Ovary (tissue), 9 donors: ENCODE results near the gene TMEM79. TPM values are rescaled to one million over a fixed set of nuclear protein-coding genes. Genes with fewer than 3 reads are reported as not detected.

Source experiments
- DNase-seq, 5 donors: peaks; one replicate each; pipeline ENCODE4 v3.0.0-alpha.2; 2019 to 2020
- H3K27ac ChIP-seq, 2 donors: fragments of 200-600 bp; one replicate each; pipeline versions ENCODE4 v1.5.1 to v1.8.0; 2019 to 2022
- H3K27me3 ChIP-seq: fragments of 200-600 bp; one replicate; pipeline ENCODE4 v1.8.0; 2022
- H3K36me3 ChIP-seq: fragments of 200-600 bp; sonication (generic); one replicate; pipeline ENCODE4 v1.5.1; 2019
- H3K4me1 ChIP-seq: one replicate; pipeline ENCODE4 v1.8.1; 2013; ENCODE audit warnings: mild to moderate bottlenecking, moderate library complexity; ENCODE audit not compliant: insufficient read depth
- H3K4me3 ChIP-seq: fragments of 200-600 bp; sonication (generic); one replicate; pipeline ENCODE4 v1.5.1; 2017
- H3K9me3 ChIP-seq, 2 donors: fragments of 200-600 bp in 1 of 2; sonication (generic) in 1 of 2; one replicate each; pipeline versions ENCODE4 v1.5.1 to v1.8.1; 2013 to 2019; ENCODE audit warnings: mild to moderate bottlenecking in 1 of 2, moderate library complexity in 1 of 2
- EP300 ChIP-seq: sonication (generic); formaldehyde crosslinking; IDR thresholded peaks from one replicate; pipeline ENCODE4 v1.6.1; 2017; ENCODE audit warnings: antibody characterized with exemption
- POLR2A ChIP-seq: fragments of 450-650 bp; IDR thresholded peaks from one replicate; pipeline ENCODE4 v1.6.1; 2017; ENCODE audit warnings: antibody characterized with exemption, mild to moderate bottlenecking, moderate library complexity
- WGBS, 3 donors: extraction: QIAGEN DNeasy Blood & Tissue Kit in 1 of 3; methylation state at CpG; one replicate each; pipeline versions ENCODE4 v1.1.5 to v1.1.7; 2013 to 2017; 5-methylcytosine and 5-hydroxymethylcytosine counted together
- intact Hi-C, 4 donors: fragments of 100-400 bp; cut with DNase I; formaldehyde crosslinking; loops; one replicate each; pipeline versions ENCODE4 v1.11.0 to v1.15.1; 2022 to 2023
- polyA plus RNA-seq, 2 donors: library from polyadenylated mRNA; stranded (reverse); fragments of 200-250 nt in 1 of 2; fragments of 350-450 nt in 1 of 2; fragmentation: Illumina TruSeq in 1 of 2; extraction: RNeasy Lipid Tissue Mini Kit (QIAGEN cat#74804) in 1 of 2; gene quantifications; one replicate each; pipeline ENCODE4 v1.2.3, GENCODE V29; 2013 to 2014
- total RNA-seq, 7 donors: library from RNA; depleted of rRNA in 2 of 7; stranded (reverse); fragments of >200 nt in 2 of 7; fragmentation: NEBNext Ultra II Directional in 3 of 7; extraction: Animal tissue kit (Norgen Biotek cat#: 25700) in 3 of 7; gene quantifications; one replicate each; pipeline versions ENCODE4 v1.1.0 to v1.2.4, GENCODE V29; 2016 to 2023
- TF ChIP-seq, protein P1 (sequence below), 3 donors: fragments of 450-650 bp in 2 of 3; fragments of 200-600 bp in 1 of 3; IDR thresholded peaks; one replicate each; pipeline versions ENCODE4 v1.5.1 to v1.8.0; 2016 to 2022; ENCODE audit warnings: antibody characterized with exemption in 3 of 3, mild to moderate bottlenecking in 1 of 3
- donor health status: DM: no; HTN: no; CAD: no; lungs with moderate emphysema.
- donor health status: DM: no; HTN: no; CAD: no.
- donor health status: Bipolar disorder and iron deficiency.
- donor health status: DM: yes; HTN: yes; CAD: no.
- donor health status: DM: no; HTN: no; CAD: no.
- donor health status: DM: yes; HTN: yes; CAD: no.

The TMEM79 gene
- total and polyA plus RNA-seq, 9 donors: 0.80 to 3.3 (median 2.1) TPM

DNA sequence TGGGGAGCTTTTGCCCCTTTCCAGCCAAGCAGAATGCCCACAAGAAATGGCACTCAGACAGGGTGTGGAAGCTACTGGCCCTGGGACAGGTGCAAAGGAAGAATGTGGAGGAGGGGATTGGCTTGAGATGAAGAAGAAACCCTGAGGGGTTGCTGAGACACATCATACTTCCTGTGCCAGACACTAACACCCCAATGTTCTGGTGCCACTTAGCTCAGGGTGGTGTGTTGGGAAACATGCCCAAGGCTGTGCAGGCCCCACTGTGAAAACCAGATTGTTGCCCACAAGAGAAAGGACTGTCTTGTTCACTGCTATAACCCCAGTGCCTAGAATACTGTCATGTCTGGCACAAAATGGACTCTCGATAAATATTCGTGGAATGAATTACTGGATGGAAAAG is 26.4 kb upstream of the TMEM79 start:
- H3K27ac ChIP-seq: no peak overlapping the region
- DNase-seq: no peak
- H3K4me3 ChIP-seq: no peak overlapping the region
- intact Hi-C loops: loop anchor here in 1 of 4 donors (2.0 kb wide), 1 partner anchor 15 kb away; no protein-coding TSS in a partner anchor
- no peaks in the 10 kb centered on the region for H3K27me3 ChIP-seq
- no peak for TF ChIP-seq EP300
- TF ChIP-seq, protein P1, sequence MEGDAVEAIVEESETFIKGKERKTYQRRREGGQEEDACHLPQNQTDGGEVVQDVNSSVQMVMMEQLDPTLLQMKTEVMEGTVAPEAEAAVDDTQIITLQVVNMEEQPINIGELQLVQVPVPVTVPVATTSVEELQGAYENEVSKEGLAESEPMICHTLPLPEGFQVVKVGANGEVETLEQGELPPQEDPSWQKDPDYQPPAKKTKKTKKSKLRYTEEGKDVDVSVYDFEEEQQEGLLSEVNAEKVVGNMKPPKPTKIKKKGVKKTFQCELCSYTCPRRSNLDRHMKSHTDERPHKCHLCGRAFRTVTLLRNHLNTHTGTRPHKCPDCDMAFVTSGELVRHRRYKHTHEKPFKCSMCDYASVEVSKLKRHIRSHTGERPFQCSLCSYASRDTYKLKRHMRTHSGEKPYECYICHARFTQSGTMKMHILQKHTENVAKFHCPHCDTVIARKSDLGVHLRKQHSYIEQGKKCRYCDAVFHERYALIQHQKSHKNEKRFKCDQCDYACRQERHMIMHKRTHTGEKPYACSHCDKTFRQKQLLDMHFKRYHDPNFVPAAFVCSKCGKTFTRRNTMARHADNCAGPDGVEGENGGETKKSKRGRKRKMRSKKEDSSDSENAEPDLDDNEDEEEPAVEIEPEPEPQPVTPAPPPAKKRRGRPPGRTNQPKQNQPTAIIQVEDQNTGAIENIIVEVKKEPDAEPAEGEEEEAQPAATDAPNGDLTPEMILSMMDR (IDR thresholded peaks at IDR 0.05): no peak
- no peak for TF ChIP-seq POLR2A
- 90 to 95% (median 91%) methylated on average over 2 of the region's 2 CpGs for WGBS, 3 donors
- H3K4me1 ChIP-seq: no peaks in the 10 kb centered on the region
- no peaks in the 10 kb centered on the region for H3K36me3 ChIP-seq
- no peaks in the 10 kb centered on the region for H3K9me3 ChIP-seq

DNA sequence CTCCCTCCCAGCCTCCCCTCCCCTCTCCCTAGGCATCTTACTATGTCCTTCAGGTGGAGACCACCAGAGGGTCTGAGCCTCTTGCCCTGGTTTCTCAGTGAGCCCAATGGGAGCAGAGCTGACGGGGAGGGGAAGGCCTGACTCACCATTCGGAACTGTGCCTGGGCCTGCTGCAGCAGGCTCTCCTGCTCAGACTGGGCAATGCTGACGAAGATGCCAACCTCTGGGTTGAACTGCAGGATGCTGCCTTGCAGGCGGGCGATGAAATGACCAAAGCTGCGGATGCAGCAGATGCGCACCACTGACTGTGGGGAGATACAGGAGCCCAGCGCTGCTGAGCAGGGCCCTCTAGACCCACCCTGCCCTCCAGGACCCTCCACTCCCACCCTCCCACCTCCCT is 25.3 kb upstream of the TMEM79 start:
- no peaks in the 10 kb centered on the region for H3K9me3 ChIP-seq
- H3K4me1 ChIP-seq: no peaks in the 10 kb centered on the region
- TF ChIP-seq EP300 (no peak), POLR2A (no peak)
- TF ChIP-seq, protein P1 (IDR thresholded peaks at IDR 0.05): no peak
- no peak for DNase-seq
- intact Hi-C loops: loop anchor here in 1 of 4 donors (2.0 kb wide), 1 partner anchor 14 kb away; no protein-coding TSS in a partner anchor
- 95 to 96% (median 95%) methylated on average over 8 of the region's 8 CpGs for WGBS, 3 donors
- no peaks in the 10 kb centered on the region for H3K27me3 ChIP-seq
- no peak overlapping the region for H3K27ac ChIP-seq
- no peak overlapping the region for H3K4me3 ChIP-seq
- H3K36me3 ChIP-seq: no peaks in the 10 kb centered on the region

- TF ChIP-seq, protein P1 (IDR thresholded peaks at IDR 0.05): no peak
- TF ChIP-seq POLR2A (no peak), EP300 (no peak)
- Histone ChIP-seq H3K27ac (no peak overlapping the region), H3K27me3 (no peaks in the 10 kb centered on the region), H3K4me1 (no peaks in the 10 kb centered on the region), H3K9me3 (no peaks in the 10 kb centered on the region), H3K4me3 (no peak overlapping the region), H3K36me3 (no peaks in the 10 kb centered on the region)
- 27 to 39% (median 28%) methylated on average over 3 of the region's 3 CpGs for WGBS, 3 donors
- DNase-seq: no peak
- intact Hi-C loops: loop anchor here in 1 of 4 donors (2.0 kb wide), 1 partner anchor 13 kb away; no protein-coding TSS in a partner anchor
Observed at GRCh38 chr1:156259805-156260204, 24.3 kb upstream of the TMEM79 start.

GRCh38 chr1:156260896-156261295 is 23.2 kb upstream of the TMEM79 start:
- no peak for DNase-seq
- no peak for TF ChIP-seq POLR2A
- no peak for TF ChIP-seq EP300
- TF ChIP-seq, protein P1 (IDR thresholded peaks at IDR 0.05): no peak
- 81 to 93% (median 89%) methylated on average over 2 of the region's 2 CpGs for WGBS, 3 donors
- intact Hi-C loops: no loop called here
- no peak overlapping the region for H3K4me3 ChIP-seq
- no peaks in the 10 kb centered on the region for H3K36me3 ChIP-seq
- no peaks in the 10 kb centered on the region for H3K27me3 ChIP-seq
- no peaks in the 10 kb centered on the region for H3K9me3 ChIP-seq
- no peaks in the 10 kb centered on the region for H3K4me1 ChIP-seq
- H3K27ac ChIP-seq: no peak overlapping the region
